ENCODE measurements around the gene NSG2. TPM values are rescaled to one million over a fixed set of nuclear protein-coding genes. Genes with fewer than 3 reads are reported as not detected.

Gene NSG2
- total RNA-seq, 1 experiment from 2014 or later, result not detected

- no peak for DNase-seq
- no peaks in the 10 kb centered on the region; a peak in 1 of 4 replicates for H3K4me1 Mint-ChIP-seq
- no peak overlapping the region for H2BK12ac ChIP-seq (ENCODE audit: insufficient read length, low read depth, low read length)
- H3K4ac ChIP-seq (ENCODE audit: low read depth, low read length), result no peak overlapping the region
- H2AFZ ChIP-seq (ENCODE audit: low read length), result no peak overlapping the region
- H3K27me3 ChIP-seq (ENCODE audit: insufficient read depth, low read length), result no peaks in the 10 kb centered on the region
- no peak overlapping the region for H4K5ac ChIP-seq (ENCODE audit: insufficient read length, low read depth, low read length)
- no peak overlapping the region for H3K9ac ChIP-seq (ENCODE audit: extremely low read depth, insufficient read length, low read length)
- no peak overlapping the region for H2AK5ac ChIP-seq (ENCODE audit: insufficient read length, low read length)
- H3K23me2 ChIP-seq (ENCODE audit: insufficient read length, low read depth, low read length, poor library complexity, severe bottlenecking), result no peaks in the 10 kb centered on the region
- H3T11ph ChIP-seq (ENCODE audit: low read length), result no peak overlapping the region
- H4K91ac ChIP-seq (ENCODE audit: insufficient read length, low read depth, low read length), result no peak overlapping the region
- no peak overlapping the region for H2BK5ac ChIP-seq (ENCODE audit: insufficient read length, low read length)
- H3K18ac ChIP-seq (ENCODE audit: insufficient read length, low read depth, low read length), result no peak overlapping the region
- no peak overlapping the region for H3K4me2 ChIP-seq (ENCODE audit: insufficient read depth, insufficient read length, low read length)
- H3K4me3 Mint-ChIP-seq, result no peak overlapping the region
- H2BK20ac ChIP-seq (ENCODE audit: low read depth, low read length, poor library complexity, severe bottlenecking), result no peak overlapping the region
- no peak overlapping the region for H3K56ac ChIP-seq (ENCODE audit: insufficient read length, low read depth, low read length)
- H4K20me1 ChIP-seq (ENCODE audit: control insufficient read depth, insufficient read depth, insufficient read length), result no peaks in the 10 kb centered on the region
- H3K9me3 ChIP-seq (ENCODE audit: control insufficient read depth, low read depth, low read length), result no peaks in the 10 kb centered on the region
- TF ChIP-seq CTCF (conservative IDR thresholded peaks at IDR 0.05), result no peak
- H3K79me2 ChIP-seq (ENCODE audit: insufficient read depth, low read length), result no peaks in the 10 kb centered on the region
- no peak overlapping the region for H3K27ac ChIP-seq (ENCODE audit: insufficient read length, low read depth, low read length)
- H3K36me3 Mint-ChIP-seq (ENCODE audit: insufficient read depth in 1 of 3, low read depth in 3 of 3), result no peaks in the 10 kb centered on the region
- H3K4me1 ChIP-seq (ENCODE audit: insufficient read depth, low read length), result no peaks in the 10 kb centered on the region
- H2BK120ac ChIP-seq (ENCODE audit: low read depth, low read length, poor library complexity, severe bottlenecking), result no peak overlapping the region
- H3K27me3 Mint-ChIP-seq (ENCODE audit: low read depth), result peaks cover 5% of the 10 kb centered on the region
- H2BK15ac ChIP-seq (ENCODE audit: low read depth, low read length), result no peak overlapping the region
- WGBS (ENCODE audit: extremely low coverage, insufficient read length, low lambda C conversion rate), result no CpG with 5 or more reads among the region's 1 CpG
- H3K9me3 Mint-ChIP-seq, result no peaks in the 10 kb centered on the region
- no peaks in the 10 kb centered on the region for H3K79me1 ChIP-seq (ENCODE audit: insufficient read depth, low read depth, low read length, poor library complexity, severe bottlenecking)
- H4K8ac ChIP-seq (replicated peaks; ENCODE audit: insufficient read length, low read depth, low read length), result no peak overlapping the region
- no peak overlapping the region for H3K23ac ChIP-seq (ENCODE audit: insufficient read length, low read depth, low read length)
- no peak overlapping the region for H3K27ac Mint-ChIP-seq
- H3K14ac ChIP-seq (ENCODE audit: insufficient read depth, low read length), result no peak overlapping the region
Measured at GRCh38 chr5:174067499-174067898, 22.0 kb downstream of the NSG2 start.
